ENCODE data around the gene SKOR1. TPM values are rescaled to one million over a fixed set of nuclear protein-coding genes. Genes with fewer than 3 reads are reported as not detected.
A peak's percentile ranks its signal among the peaks of the same experiment; 100 is the strongest.

The SKOR1 gene
- total RNA-seq, 1 experiment from 2014 or later, result 0.13 TPM

DNA sequence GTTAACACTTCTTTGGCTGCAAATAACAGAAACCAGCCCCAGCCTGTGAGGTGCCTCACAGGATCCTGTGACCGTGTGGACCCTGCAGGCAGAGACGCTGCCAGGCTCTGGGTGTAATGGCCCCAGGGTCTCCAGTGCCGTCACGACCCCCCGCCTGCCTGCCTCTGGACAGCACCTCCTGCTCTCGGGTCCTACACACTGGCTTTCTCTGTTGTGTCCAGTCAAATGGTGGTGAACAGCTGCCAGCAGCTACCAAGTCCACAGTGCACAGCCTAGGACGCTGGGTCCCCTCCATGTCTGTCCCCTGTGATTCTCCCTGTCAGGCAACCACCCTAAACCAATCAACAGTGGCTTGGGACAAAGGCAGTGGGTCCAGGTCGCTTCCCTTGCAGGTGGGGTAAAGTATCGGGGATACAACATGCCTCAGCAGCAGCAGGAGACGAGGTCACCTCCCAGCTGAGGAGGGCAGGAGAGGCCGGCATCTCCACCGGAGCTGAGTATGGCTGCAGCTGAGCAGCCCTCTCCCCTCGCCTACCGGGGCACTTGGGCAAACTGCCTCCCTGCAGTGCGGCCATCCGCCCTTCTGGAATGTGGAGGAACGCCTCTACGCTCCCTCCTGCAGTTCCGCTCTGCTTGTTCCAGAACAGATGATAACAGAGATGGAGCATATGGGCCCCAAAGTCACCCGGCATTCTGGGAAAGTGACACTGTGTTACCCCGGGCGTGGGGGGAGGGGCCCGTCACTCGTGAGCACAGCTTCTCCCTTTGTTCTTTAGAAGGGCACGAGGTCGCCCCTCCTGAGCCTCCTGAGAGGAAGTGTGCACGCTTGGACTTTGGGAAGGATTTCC, 21.1 kb upstream of the SKOR1 start:
- Histone ChIP-seq H3K27me3 (ENCODE audit: insufficient read depth, low read length) (no peaks in the 10 kb centered on the region), H3K79me2 (ENCODE audit: insufficient read depth, low read length) (no peaks in the 10 kb centered on the region), H3K23ac (ENCODE audit: insufficient read length, low read depth, low read length) (no peak overlapping the region), H4K20me1 (ENCODE audit: control insufficient read depth, insufficient read depth, insufficient read length) (no peaks in the 10 kb centered on the region), H2BK5ac (ENCODE audit: insufficient read length, low read length) (no peak overlapping the region), H2AFZ (ENCODE audit: low read length) (no peak overlapping the region), H2BK20ac (ENCODE audit: low read depth, low read length, poor library complexity, severe bottlenecking) (no peak overlapping the region), H3T11ph (ENCODE audit: low read length) (no peak overlapping the region), H4K5ac (ENCODE audit: insufficient read length, low read depth, low read length) (no peak overlapping the region), H2AK5ac (ENCODE audit: insufficient read length, low read length) (no peak overlapping the region), H4K91ac (ENCODE audit: insufficient read length, low read depth, low read length) (peak overlapping the region; percentile 56), H3K56ac (ENCODE audit: insufficient read length, low read depth, low read length) (no peak overlapping the region), H2BK120ac (ENCODE audit: low read depth, low read length, poor library complexity, severe bottlenecking) (no peak overlapping the region), H3K79me1 (ENCODE audit: insufficient read depth, low read depth, low read length, poor library complexity, severe bottlenecking) (no peaks in the 10 kb centered on the region), H3K23me2 (ENCODE audit: insufficient read length, low read depth, low read length, poor library complexity, severe bottlenecking) (no peaks in the 10 kb centered on the region), H2BK15ac (ENCODE audit: low read depth, low read length) (no peak overlapping the region), H3K27ac (ENCODE audit: insufficient read length, low read depth, low read length) (no peak overlapping the region), H3K4me1 (ENCODE audit: insufficient read depth, low read length) (peaks cover 2% of the 10 kb centered on the region; the same call in 1 of the 2 replicates), H3K14ac (ENCODE audit: insufficient read depth, low read length) (peak overlapping the region; percentile 53), H3K4ac (ENCODE audit: low read depth, low read length) (no peak overlapping the region), H4K8ac (replicated peaks; ENCODE audit: insufficient read length, low read depth, low read length) (no peak overlapping the region), H3K9me3 (ENCODE audit: control insufficient read depth, low read depth, low read length) (no peaks in the 10 kb centered on the region), H3K18ac (ENCODE audit: insufficient read length, low read depth, low read length) (peak overlapping the region; percentile 54), H3K9ac (ENCODE audit: extremely low read depth, insufficient read length, low read length) (no peak overlapping the region), H2BK12ac (ENCODE audit: insufficient read length, low read depth, low read length) (no peak overlapping the region), H3K4me2 (ENCODE audit: insufficient read depth, insufficient read length, low read length) (no peak overlapping the region)
- Mint-ChIP-seq H3K27ac (peak overlapping the region in 1 of 3 experiments; percentile 79; a peak in 1 of 7 replicates), H3K4me3 (no peak overlapping the region), H3K9me3 (no peaks in the 10 kb centered on the region), H3K27me3 (ENCODE audit: low read depth) (no peaks in the 10 kb centered on the region; the same call in 1 of the 2 replicates), H3K4me1 (peaks cover 19 to 30% of the 10 kb centered on the region in 2 experiments), H3K36me3 (ENCODE audit: insufficient read depth in 1 of 3, low read depth in 3 of 3) (no peaks in the 10 kb centered on the region; a peak in 1 of 7 replicates)
- TF ChIP-seq, protein P1, sequence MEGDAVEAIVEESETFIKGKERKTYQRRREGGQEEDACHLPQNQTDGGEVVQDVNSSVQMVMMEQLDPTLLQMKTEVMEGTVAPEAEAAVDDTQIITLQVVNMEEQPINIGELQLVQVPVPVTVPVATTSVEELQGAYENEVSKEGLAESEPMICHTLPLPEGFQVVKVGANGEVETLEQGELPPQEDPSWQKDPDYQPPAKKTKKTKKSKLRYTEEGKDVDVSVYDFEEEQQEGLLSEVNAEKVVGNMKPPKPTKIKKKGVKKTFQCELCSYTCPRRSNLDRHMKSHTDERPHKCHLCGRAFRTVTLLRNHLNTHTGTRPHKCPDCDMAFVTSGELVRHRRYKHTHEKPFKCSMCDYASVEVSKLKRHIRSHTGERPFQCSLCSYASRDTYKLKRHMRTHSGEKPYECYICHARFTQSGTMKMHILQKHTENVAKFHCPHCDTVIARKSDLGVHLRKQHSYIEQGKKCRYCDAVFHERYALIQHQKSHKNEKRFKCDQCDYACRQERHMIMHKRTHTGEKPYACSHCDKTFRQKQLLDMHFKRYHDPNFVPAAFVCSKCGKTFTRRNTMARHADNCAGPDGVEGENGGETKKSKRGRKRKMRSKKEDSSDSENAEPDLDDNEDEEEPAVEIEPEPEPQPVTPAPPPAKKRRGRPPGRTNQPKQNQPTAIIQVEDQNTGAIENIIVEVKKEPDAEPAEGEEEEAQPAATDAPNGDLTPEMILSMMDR (conservative IDR thresholded peaks at IDR 0.05), result no peak
- DNase-seq, result peak; percentile 68
- no CpG with 5 or more reads among the region's 27 CpGs for WGBS (ENCODE audit: extremely low coverage, insufficient read length, low lambda C conversion rate)
